Measurements from ENCODE around the gene APCDD1. TPM values are rescaled to one million over a fixed set of nuclear protein-coding genes. Genes with fewer than 3 reads are reported as not detected.
"Not testable (repeated sequence)": the region's sequence is repeated elsewhere in the genome, so short reads cannot be mapped to it uniquely, and the experiment has no call there.

Gene APCDD1
- total and polyA plus RNA-seq, 2 donors = 70.8 to 200 TPM

GRCh38 chr18:10500038-10500437 is 45.6 kb downstream of the APCDD1 start:
- Histone ChIP-seq H3K36me3 (ENCODE audit: insufficient read depth) (no peaks in the 10 kb centered on the region), H3K27ac (ENCODE audit: low read depth) (no peak overlapping the region), H3K4me3 (ENCODE audit: low read depth, low read length) (no peak overlapping the region), H3K4me1 (ENCODE audit: insufficient read depth) (no peaks in the 10 kb centered on the region)
- no peak for DNase-seq (ENCODE audit: extremely low spot score)
- WGBS = 71% methylated on average over 2 of the region's 2 CpGs

- Histone ChIP-seq H3K4me3 (ENCODE audit: low read depth, low read length) (no peak overlapping the region), H3K27ac (ENCODE audit: low read depth) (no peak overlapping the region), H3K4me1 (ENCODE audit: insufficient read depth) (no peaks in the 10 kb centered on the region), H3K36me3 (ENCODE audit: insufficient read depth) (no peaks in the 10 kb centered on the region)
- no peak for DNase-seq (ENCODE audit: extremely low spot score)
- WGBS = 86% methylated on average over 1 of the region's 1 CpG
These were observed 50.3 kb downstream of the APCDD1 start for GRCh38 chr18:10504723-10505122.

DNA sequence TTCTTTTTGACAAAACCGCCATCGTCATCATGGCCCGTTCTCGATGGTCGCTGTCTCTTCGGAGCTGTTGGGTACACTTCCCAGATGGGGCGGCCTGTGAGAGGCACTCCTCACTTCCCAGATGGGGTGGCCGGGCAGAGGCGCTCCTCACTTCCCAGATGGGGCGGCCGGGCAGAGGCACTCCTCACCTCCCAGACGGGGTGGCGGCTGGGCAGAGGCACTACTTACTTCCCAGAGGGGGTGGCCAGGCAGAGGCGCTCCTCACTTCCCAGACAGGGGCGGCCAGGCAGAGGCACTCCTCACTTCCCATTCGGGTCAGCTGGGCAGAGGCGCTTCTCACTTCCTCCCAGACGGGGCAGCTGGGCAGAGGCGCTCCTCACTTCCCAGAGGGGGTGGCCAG is 51.5 kb downstream of the APCDD1 start:
- not testable (repeated sequence) for H3K4me3 ChIP-seq (ENCODE audit: low read depth, low read length); DNase-seq (ENCODE audit: extremely low spot score); H3K36me3 ChIP-seq (ENCODE audit: insufficient read depth); H3K4me1 ChIP-seq (ENCODE audit: insufficient read depth); H3K27ac ChIP-seq (ENCODE audit: low read depth)
- 93% methylated on average over 19 of the region's 19 CpGs for WGBS

GRCh38 chr18:10508591-10508990 is 54.2 kb downstream of the APCDD1 start:
- Histone ChIP-seq H3K36me3 (ENCODE audit: insufficient read depth) (no peaks in the 10 kb centered on the region), H3K4me1 (ENCODE audit: insufficient read depth) (no peaks in the 10 kb centered on the region)

DNA sequence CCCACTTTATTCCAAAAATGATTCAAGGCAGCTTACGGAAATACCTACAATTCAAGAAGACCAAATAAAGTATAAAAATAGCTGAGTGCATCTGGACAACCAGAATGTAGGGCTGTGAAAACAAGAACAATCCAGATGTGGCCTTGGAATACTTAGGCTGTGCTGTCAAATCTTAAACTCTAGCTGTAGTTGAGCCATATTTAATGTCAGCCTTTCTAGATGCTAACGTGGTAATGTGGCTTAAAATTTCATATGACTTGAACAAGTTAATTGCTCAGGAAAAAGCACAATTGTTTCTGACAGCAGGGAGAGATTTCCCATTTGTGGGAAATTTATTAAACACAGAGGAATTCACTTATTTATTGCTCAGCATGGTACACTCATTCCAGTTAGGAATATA is 56.8 kb downstream of the APCDD1 start:
- 62% methylated on average over 2 of the region's 2 CpGs for WGBS
- Histone ChIP-seq H3K4me1 (ENCODE audit: insufficient read depth) (no peaks in the 10 kb centered on the region), H3K4me3 (ENCODE audit: low read depth, low read length) (no peak overlapping the region), H3K27ac (ENCODE audit: low read depth) (no peak overlapping the region), H3K36me3 (ENCODE audit: insufficient read depth) (no peaks in the 10 kb centered on the region)
- DNase-seq (ENCODE audit: extremely low spot score) = no peak

More at GRCh38 chr18:10508591-10508990, 54.2 kb downstream of the APCDD1 start:
- Histone ChIP-seq H3K27ac (ENCODE audit: low read depth) (no peak overlapping the region), H3K4me3 (ENCODE audit: low read depth, low read length) (no peak overlapping the region)
- no peak for DNase-seq (ENCODE audit: extremely low spot score)

DNA sequence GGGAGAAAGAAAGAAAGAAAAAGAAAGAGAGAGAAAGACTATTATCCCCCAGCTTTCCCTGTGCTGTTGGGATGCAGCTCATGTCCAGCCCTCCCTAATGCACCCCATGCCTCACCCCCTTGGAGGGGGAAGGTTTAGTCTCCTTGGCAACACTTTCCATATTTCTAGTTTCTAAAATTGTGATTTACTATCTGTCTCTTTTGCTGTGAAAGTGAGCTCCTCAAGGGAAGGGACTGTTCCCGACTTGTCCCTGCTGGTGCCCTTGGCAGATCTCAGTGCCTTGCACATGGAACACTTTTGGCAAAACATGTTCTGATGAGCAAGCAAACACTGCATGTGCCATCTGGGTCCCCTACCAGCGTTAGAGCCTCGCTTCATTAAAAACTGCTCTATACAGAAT is 59.6 kb downstream of the APCDD1 start:
- Histone ChIP-seq H3K4me3 (ENCODE audit: low read depth, low read length) (no peak overlapping the region), H3K36me3 (ENCODE audit: insufficient read depth) (no peaks in the 10 kb centered on the region), H3K27ac (ENCODE audit: low read depth) (no peak overlapping the region), H3K4me1 (ENCODE audit: insufficient read depth) (no peaks in the 10 kb centered on the region)
- DNase-seq (ENCODE audit: extremely low spot score) = no peak
- WGBS = 56% methylated on average over 3 of the region's 3 CpGs

GRCh38 chr18:10514601-10515000 is 60.2 kb downstream of the APCDD1 start:
- no peak overlapping the region for H3K27ac ChIP-seq (ENCODE audit: low read depth)
- no peak overlapping the region for H3K4me3 ChIP-seq (ENCODE audit: low read depth, low read length)
- no peak for DNase-seq (ENCODE audit: extremely low spot score)
- no peaks in the 10 kb centered on the region for H3K4me1 ChIP-seq (ENCODE audit: insufficient read depth)
- H3K36me3 ChIP-seq (ENCODE audit: insufficient read depth) = no peaks in the 10 kb centered on the region

DNA sequence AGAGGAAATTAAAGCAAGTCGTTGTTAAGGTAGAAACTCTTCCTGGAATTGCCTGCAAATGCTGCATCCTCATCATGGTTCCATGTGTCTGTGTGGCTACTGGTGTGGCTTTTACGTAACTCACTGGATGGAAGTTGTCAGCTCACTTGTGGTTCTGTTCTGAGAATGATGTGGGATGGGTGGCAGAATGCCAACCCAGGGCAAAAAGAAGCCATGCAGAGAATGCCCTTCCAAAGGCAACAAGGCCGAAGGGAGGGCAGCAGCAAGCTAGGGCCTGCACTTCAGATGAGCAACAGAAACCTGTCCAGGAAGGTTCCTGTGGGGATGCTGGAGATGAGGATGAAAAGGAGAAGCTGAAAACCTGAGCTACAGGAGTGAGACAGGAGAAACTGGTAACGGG is 61.0 kb downstream of the APCDD1 start:
- 73% methylated on average over 4 of the region's 4 CpGs for WGBS
- Histone ChIP-seq H3K27ac (ENCODE audit: low read depth) (no peak overlapping the region), H3K4me3 (ENCODE audit: low read depth, low read length) (no peak overlapping the region), H3K4me1 (ENCODE audit: insufficient read depth) (no peaks in the 10 kb centered on the region), H3K36me3 (ENCODE audit: insufficient read depth) (no peaks in the 10 kb centered on the region)
- DNase-seq (ENCODE audit: extremely low spot score) = no peak

- no peak for DNase-seq (ENCODE audit: extremely low spot score)
- Histone ChIP-seq H3K4me3 (ENCODE audit: low read depth, low read length) (no peak overlapping the region), H3K36me3 (ENCODE audit: insufficient read depth) (no peaks in the 10 kb centered on the region), H3K4me1 (ENCODE audit: insufficient read depth) (no peaks in the 10 kb centered on the region), H3K27ac (ENCODE audit: low read depth) (no peak overlapping the region)
- WGBS = 79% methylated on average over 2 of the region's 2 CpGs
These were observed 61.6 kb downstream of the APCDD1 start for GRCh38 chr18:10516078-10516477.

DNA sequence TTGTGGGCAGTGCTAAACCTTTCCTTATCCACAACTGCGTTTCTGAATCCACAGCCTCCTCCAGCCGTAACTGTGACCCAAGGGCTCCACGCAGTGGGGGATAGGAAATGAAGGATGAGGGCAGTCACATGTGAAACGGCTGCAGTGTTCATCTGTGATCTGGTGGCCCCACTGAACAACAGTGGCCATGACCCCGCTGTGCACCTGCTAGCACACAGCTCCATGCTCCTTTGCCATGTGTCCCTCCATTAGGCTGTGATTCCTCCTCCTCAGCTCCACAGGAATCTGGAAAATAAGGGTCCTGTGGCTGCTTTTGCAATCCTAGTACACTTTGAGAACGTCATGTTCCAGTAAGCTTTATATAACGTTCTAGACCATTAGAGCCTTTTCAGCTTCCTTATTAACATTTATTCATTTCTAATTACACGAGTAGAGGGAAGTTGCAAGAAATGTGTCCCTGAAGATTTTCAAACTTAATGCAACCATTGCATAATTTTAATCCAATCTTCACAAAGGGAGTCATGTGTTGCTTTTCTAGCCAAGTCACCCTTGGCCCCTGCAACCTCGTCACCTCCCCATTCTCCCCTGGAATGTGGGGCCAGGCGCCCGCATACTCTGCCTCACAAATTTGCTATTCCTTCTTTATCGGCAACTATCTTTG is 64.3 kb downstream of the APCDD1 start:
- no peak overlapping the region for H3K27ac ChIP-seq (ENCODE audit: low read depth)
- no peaks in the 10 kb centered on the region for H3K4me1 ChIP-seq (ENCODE audit: insufficient read depth)
- WGBS = 48% methylated on average over 12 of the region's 12 CpGs
- no peak for DNase-seq (ENCODE audit: extremely low spot score)
- H3K4me3 ChIP-seq (ENCODE audit: low read depth, low read length) = no peak overlapping the region
- H3K36me3 ChIP-seq (ENCODE audit: insufficient read depth) = no peaks in the 10 kb centered on the region

GRCh38 chr18:10519366-10519765 is 64.9 kb downstream of the APCDD1 start:
- no peak overlapping the region for H3K27ac ChIP-seq (ENCODE audit: low read depth)
- DNase-seq (ENCODE audit: extremely low spot score) = no peak
- H3K4me3 ChIP-seq (ENCODE audit: low read depth, low read length) = no peak overlapping the region
- WGBS = 56% methylated on average over 2 of the region's 2 CpGs
- no peaks in the 10 kb centered on the region for H3K36me3 ChIP-seq (ENCODE audit: insufficient read depth)
- H3K4me1 ChIP-seq (ENCODE audit: insufficient read depth) = no peaks in the 10 kb centered on the region

GRCh38 chr18:10519999-10520935 is 65.8 kb downstream of the APCDD1 start:
- DNase-seq (ENCODE audit: extremely low spot score) = peak; percentile 89
- no peak overlapping the region for H3K27ac ChIP-seq (ENCODE audit: low read depth)
- 22% methylated on average over 17 of the region's 17 CpGs for WGBS

GRCh38 chr18:10521566-10521965 is 67.1 kb downstream of the APCDD1 start:
- 82% methylated on average over 8 of the region's 8 CpGs for WGBS
- no peaks in the 10 kb centered on the region for H3K4me1 ChIP-seq (ENCODE audit: insufficient read depth)
- H3K36me3 ChIP-seq (ENCODE audit: insufficient read depth) = no peaks in the 10 kb centered on the region
- no peak overlapping the region for H3K27ac ChIP-seq (ENCODE audit: low read depth)
- H3K4me3 ChIP-seq (ENCODE audit: low read depth, low read length) = no peak overlapping the region
- DNase-seq (ENCODE audit: extremely low spot score) = no peak

More at GRCh38 chr18:10519999-10520935, 65.8 kb downstream of the APCDD1 start:
- Histone ChIP-seq H3K4me3 (ENCODE audit: low read depth, low read length) (no peak overlapping the region), H3K4me1 (ENCODE audit: insufficient read depth) (no peaks in the 10 kb centered on the region), H3K36me3 (ENCODE audit: insufficient read depth) (no peaks in the 10 kb centered on the region)

DNA sequence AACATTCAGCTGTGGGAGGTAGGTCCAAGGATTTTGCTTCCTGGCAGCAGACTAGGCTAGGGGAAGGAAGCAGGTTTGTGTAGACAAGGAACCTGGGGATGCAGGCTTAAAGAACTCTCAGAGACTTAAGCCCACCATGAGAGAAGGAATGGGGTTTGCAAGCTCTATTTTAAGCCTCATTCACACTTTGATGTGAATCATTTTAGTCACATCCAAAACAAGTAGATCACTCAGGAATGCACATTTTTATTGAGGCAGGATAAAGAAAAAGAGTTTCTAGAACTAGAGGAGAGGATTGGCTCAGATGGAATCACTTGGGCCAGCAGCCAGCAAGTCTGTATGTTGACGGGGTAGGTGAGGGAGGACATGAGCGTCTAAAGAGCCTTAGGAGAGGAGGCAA is 68.1 kb downstream of the APCDD1 start:
- H3K4me1 ChIP-seq (ENCODE audit: insufficient read depth) = peaks cover 2% of the 10 kb centered on the region
- no peak overlapping the region for H3K27ac ChIP-seq (ENCODE audit: low read depth)
- no peak for DNase-seq (ENCODE audit: extremely low spot score)
- 72% methylated on average over 2 of the region's 2 CpGs for WGBS
- H3K4me3 ChIP-seq (ENCODE audit: low read depth, low read length) = no peak overlapping the region
- H3K36me3 ChIP-seq (ENCODE audit: insufficient read depth) = no peaks in the 10 kb centered on the region

All from urinary bladder (tissue), 4 donors.